NT2/D1 (cell line): Measurements from ENCODE around the gene SRGAP1.

ENCODE experiments used
- YY1 ChIP-seq: IDR thresholded peaks from 2 replicates; pipeline ENCODE4 v1.6.1; 2011; ENCODE audit not compliant: insufficient read length, insufficient read depth
- ZNF274 ChIP-seq: IDR thresholded peaks from 2 replicates; pipeline ENCODE4 v1.6.1; 2011; ENCODE audit warnings: mild to moderate bottlenecking, low read depth, low read length

DNA sequence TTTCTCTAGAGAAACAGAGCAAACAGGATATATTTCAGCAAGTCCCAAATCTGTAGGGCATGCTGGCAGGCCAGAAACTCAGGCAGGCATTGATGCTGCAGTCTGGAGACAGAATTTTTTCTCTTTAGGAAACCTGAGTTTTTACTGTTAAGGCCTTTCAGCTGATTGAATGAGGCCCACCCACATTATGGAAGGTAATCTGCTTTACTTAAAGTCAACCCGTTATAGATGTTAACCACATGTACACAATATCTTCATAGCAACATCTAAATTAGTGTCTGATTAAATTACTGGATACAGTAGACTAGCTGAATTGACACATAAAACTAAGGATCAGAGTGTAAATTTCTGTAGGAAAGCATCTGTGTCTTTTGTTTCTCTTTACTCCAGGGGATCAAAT, 65.2 kb downstream of the SRGAP1 start:
- TF ChIP-seq ZNF274 (no peak), YY1 (no peak)
